ENCODE results near the gene SV2A.

GRCh38 chr1:149885339-149886120, 32.1 kb downstream of the SV2A start:
- TF ChIP-seq RBAK (tag by site-specific recombination; IDR thresholded peaks at IDR 0.05), result no peak
- TF ChIP-seq YY1 (tag by site-specific recombination; IDR thresholded peaks at IDR 0.05), result no peak
- peak; percentile 53 for TF ChIP-seq KLF8 (tag by site-specific recombination; IDR thresholded peaks at IDR 0.05)
- peak; percentile 75 for TF ChIP-seq ZNF660 (tag by site-specific recombination; IDR thresholded peaks at IDR 0.05)
- TF ChIP-seq CTCF (tag by site-specific recombination; IDR thresholded peaks at IDR 0.05), result no peak
- TF ChIP-seq ZNF571 (tag by site-specific recombination; IDR thresholded peaks at IDR 0.05), result no peak
